GM23338 (cell line): ENCODE data around the gene KCNAB1. TPM values are rescaled to one million over a fixed set of nuclear protein-coding genes. Genes with fewer than 3 reads are reported as not detected.
A peak's percentile ranks its signal among the peaks of the same experiment; 100 is the strongest.

Experiments used
- ATAC-seq: fragments of 200-7000 bp; cut with Tn5 transposase; 3 replicates; pipeline ENCODE4 v1.9.1; 2020
- DNase-seq: peaks from one replicate; pipeline ENCODE4 v3.0.0-alpha.2; 2015; ENCODE audit warnings: low spot score
- H2AFZ ChIP-seq: fragments of 200-600 bp; sonication (generic); 2 replicates; pipeline ENCODE4 v1.8.0; 2016; ENCODE audit warnings: antibody characterized with exemption, mild to moderate bottlenecking, moderate library complexity
- H3F3A ChIP-seq: fragments of 200-600 bp; sonication (generic); replicated peaks from 2 replicates; pipeline ENCODE4 v1.8.0; 2017; ENCODE audit warnings: antibody characterized with exemption, mixed run types, low read depth
- H3K27ac ChIP-seq: fragments of 200-600 bp; sonication (generic); 2 replicates; pipeline ENCODE4 v1.6.1; 2016; ENCODE audit warnings: low read depth
- H3K27me3 ChIP-seq: fragments of 200-600 bp; sonication (generic); 2 replicates; pipeline ENCODE4 v1.8.0; 2016; ENCODE audit warnings: mild to moderate bottlenecking, mixed run types, moderate library complexity; ENCODE audit not compliant: insufficient read depth
- H3K36me3 ChIP-seq: fragments of 200-600 bp; sonication (generic); 2 replicates; pipeline ENCODE4 v1.8.0; 2016; ENCODE audit warnings: mild to moderate bottlenecking; ENCODE audit not compliant: insufficient read depth
- H3K4me1 ChIP-seq: fragments of 200-600 bp; sonication (generic); 2 replicates; pipeline ENCODE4 v1.8.0; 2016; ENCODE audit warnings: mild to moderate bottlenecking, moderate library complexity; ENCODE audit not compliant: insufficient read depth
- H3K4me2 ChIP-seq: fragments of 200-600 bp; sonication (generic); 2 replicates; pipeline ENCODE4 v1.7.1; 2017; ENCODE audit warnings: mixed run types
- H3K4me3 ChIP-seq: fragments of 200-600 bp; sonication (generic); 2 replicates; pipeline ENCODE4 v1.6.1; 2016; ENCODE audit warnings: mixed run types
- H3K79me2 ChIP-seq: fragments of 200-600 bp; sonication (generic); replicated peaks from 2 replicates; pipeline ENCODE4 v1.8.0; 2017; ENCODE audit warnings: mild to moderate bottlenecking; ENCODE audit not compliant: insufficient read depth
- H3K9me2 ChIP-seq: fragments of 200-600 bp; sonication (generic); 2 replicates; pipeline ENCODE4 v1.8.0; 2017; ENCODE audit not compliant: insufficient read depth
- H4K20me1 ChIP-seq: fragments of 200-600 bp; sonication (generic); replicated peaks from 2 replicates; pipeline ENCODE4 v1.8.0; 2017; ENCODE audit warnings: mild to moderate bottlenecking; ENCODE audit not compliant: insufficient read depth
- H3K27ac Mint-ChIP-seq: 2 replicates; pipeline ENCODE4 v1.8.0; 2020; ENCODE audit warnings: inconsistent platforms, mild to moderate bottlenecking, moderate library complexity, mixed read lengths
- H3K27me3 Mint-ChIP-seq: 3 replicates; pipeline ENCODE4 v1.8.0; 2022; ENCODE audit warnings: low read depth, mild to moderate bottlenecking, moderate library complexity, mixed read lengths, inconsistent platforms; ENCODE audit not compliant: insufficient read depth, poor library complexity
- H3K36me3 Mint-ChIP-seq: 3 replicates; pipeline ENCODE4 v1.8.0; 2021; ENCODE audit warnings: low read depth, mild to moderate bottlenecking, inconsistent platforms, moderate library complexity, mixed read lengths
- H3K4me1 Mint-ChIP-seq: 3 replicates; pipeline ENCODE4 v1.8.0; 2020; ENCODE audit warnings: mild to moderate bottlenecking, inconsistent platforms, mixed read lengths
- H3K4me3 Mint-ChIP-seq: 3 replicates; pipeline ENCODE4 v1.8.0; 2021; ENCODE audit warnings: moderate library complexity, mild to moderate bottlenecking, inconsistent platforms, mixed read lengths
- H3K9me3 Mint-ChIP-seq: 3 replicates; pipeline ENCODE4 v1.8.0; 2020; ENCODE audit warnings: moderate library complexity, mild to moderate bottlenecking, inconsistent platforms, mixed read lengths
- CREB1 ChIP-seq: fragments of 250-450 bp; sonication (Bioruptor Pico); IDR thresholded peaks from 2 replicates; pipeline ENCODE4 v1.5.0; 2020; ENCODE audit warnings: low read depth, mild to moderate bottlenecking, moderate library complexity
- CTCF ChIP-seq, 2 experiments: fragments of 200-600 bp in 1 of 2; sonication (generic) in 1 of 2; conservative IDR thresholded peaks; 2 replicates each; pipeline versions ENCODE4 v1.5.1 to v1.6.1; 2016 to 2017; ENCODE audit warnings: antibody characterized with exemption in 2 of 2, low read depth in 2 of 2, mild to moderate bottlenecking in 2 of 2, moderate library complexity in 1 of 2
- ETS1 ChIP-seq: IDR thresholded peaks from 2 replicates; pipeline ENCODE4 v1.6.1; 2016; ENCODE audit warnings: antibody characterized with exemption
- EZH2 ChIP-seq: fragments of 200-600 bp; sonication (generic); IDR thresholded peaks from one replicate; pipeline ENCODE4 v1.8.0; 2017; ENCODE audit warnings: antibody characterized with exemption, mild to moderate bottlenecking, low read depth; ENCODE audit not compliant: unreplicated experiment
- EZH2phosphoT487 ChIP-seq: fragments of 200-600 bp; sonication (generic); IDR thresholded peaks from one replicate; pipeline ENCODE4 v1.8.1; 2018; ENCODE audit warnings: antibody characterized with exemption; ENCODE audit not compliant: unreplicated experiment
- JUNB ChIP-seq: IDR thresholded peaks from one replicate; pipeline ENCODE4 v1.6.1; 2016; ENCODE audit warnings: antibody characterized with exemption; ENCODE audit not compliant: unreplicated experiment
- NANOG ChIP-seq: IDR thresholded peaks from 2 replicates; pipeline ENCODE4 v1.6.1; 2016; ENCODE audit warnings: antibody characterized with exemption, borderline replicate concordance
- POLR2AphosphoS5 ChIP-seq: IDR thresholded peaks from 2 replicates; pipeline ENCODE4 v1.6.1; 2016; ENCODE audit warnings: antibody characterized with exemption, low read depth
- STAT1 ChIP-seq: IDR thresholded peaks from one replicate; pipeline ENCODE4 v1.6.1; 2016; ENCODE audit warnings: antibody characterized with exemption; ENCODE audit not compliant: unreplicated experiment
- ZNF114 ChIP-seq: fragments of 250-450 bp; sonication (Bioruptor Pico); IDR thresholded peaks from 2 replicates; pipeline ENCODE4 v1.5.0; 2020; ENCODE audit warnings: mild to moderate bottlenecking, moderate library complexity
- ZNF331 ChIP-seq: fragments of 250-450 bp; sonication (Bioruptor Pico); IDR thresholded peaks from 2 replicates; pipeline ENCODE4 v1.5.0; 2020; ENCODE audit warnings: low read depth, mild to moderate bottlenecking, moderate library complexity
- ZNF462 ChIP-seq: fragments of 250-450 bp; sonication (Bioruptor Pico); IDR thresholded peaks from 2 replicates; pipeline ENCODE4 v1.5.0; 2020; ENCODE audit warnings: mild to moderate bottlenecking, moderate library complexity
- polyA plus RNA-seq: library from polyadenylated mRNA; unstranded; fragments of >200 nt; fragmentation: Nextera tagmentation; extraction: Ambion mirVana; gene quantifications from 2 replicates; pipeline ENCODE4 v1.2.1, GENCODE V29; 2016
- total RNA-seq: library from RNA; depleted of rRNA; stranded (reverse); fragments of >200 nt; shearing (Covaris generic); gene quantifications from 2 replicates; pipeline ENCODE4 v1.2.3, GENCODE V29; 2014

The KCNAB1 gene
- total and polyA plus RNA-seq, 2 experiments from 2014 or later: 0.69 to 2.6 TPM

GRCh38 chr3:156250550-156250949, 130.2 kb downstream of the KCNAB1 start (continued):
- TF ChIP-seq EZH2 (no peak), CTCF (conservative IDR thresholded peaks at IDR 0.05; ENCODE audit: low read depth in 2 of 2) (no peak), NANOG (no peak), CREB1 (CRISPR knock-in tag) (no peak), ZNF114 (no peak)

GRCh38 chr3:156251424-156251823, 131.0 kb downstream of the KCNAB1 start:
- no peaks in the 10 kb centered on the region for H3K36me3 ChIP-seq
- peak; percentile 53 for ATAC-seq
- H3K4me2 ChIP-seq: no peak overlapping the region
- H3K4me3 ChIP-seq: no peak overlapping the region
- no peaks in the 10 kb centered on the region for H3K27me3 ChIP-seq
- H3K4me3 Mint-ChIP-seq: no peak overlapping the region
- no peaks in the 10 kb centered on the region for H3K27me3 Mint-ChIP-seq
- H3K27ac Mint-ChIP-seq: no peak overlapping the region
- H4K20me1 ChIP-seq: no peaks in the 10 kb centered on the region
- H3K27ac ChIP-seq: no peak overlapping the region
- peak; percentile 41 for DNase-seq
- H3K4me1 ChIP-seq: no peaks in the 10 kb centered on the region
- H3K9me3 Mint-ChIP-seq: no peaks in the 10 kb centered on the region
- H2AFZ ChIP-seq: no peak overlapping the region
- H3K9me2 ChIP-seq: 0 out of 2 replicates have a peak, but pooled peaks cover 6% of the 10 kb centered on the region
- H3F3A ChIP-seq: no peaks in the 10 kb centered on the region
- H3K36me3 Mint-ChIP-seq: no peaks in the 10 kb centered on the region
- no peaks in the 10 kb centered on the region for H3K79me2 ChIP-seq
- H3K4me1 Mint-ChIP-seq: peaks cover 3% of the 10 kb centered on the region; the same call in 1 of the 3 replicates
- TF ChIP-seq CTCF (conservative IDR thresholded peaks at IDR 0.05; ENCODE audit: low read depth in 2 of 2) (no peak), STAT1 (no peak), EZH2phosphoT487 (no peak), ZNF114 (no peak), ZNF462 (no peak), CREB1 (CRISPR knock-in tag) (no peak), ETS1 (no peak), ZNF331 (CRISPR knock-in tag) (no peak), EZH2 (no peak), JUNB (no peak), POLR2AphosphoS5 (no peak), NANOG (no peak)
